G401.6 (cell line): Measurements from ENCODE around the gene RLF.

ENCODE experiments used
- FAIRE-seq: peaks from 2 replicates; lab custom pipeline; 2012; peaks lifted over from hg19 to GRCh38; lab: Jason Lieb, UNC

RLF gene

DNA sequence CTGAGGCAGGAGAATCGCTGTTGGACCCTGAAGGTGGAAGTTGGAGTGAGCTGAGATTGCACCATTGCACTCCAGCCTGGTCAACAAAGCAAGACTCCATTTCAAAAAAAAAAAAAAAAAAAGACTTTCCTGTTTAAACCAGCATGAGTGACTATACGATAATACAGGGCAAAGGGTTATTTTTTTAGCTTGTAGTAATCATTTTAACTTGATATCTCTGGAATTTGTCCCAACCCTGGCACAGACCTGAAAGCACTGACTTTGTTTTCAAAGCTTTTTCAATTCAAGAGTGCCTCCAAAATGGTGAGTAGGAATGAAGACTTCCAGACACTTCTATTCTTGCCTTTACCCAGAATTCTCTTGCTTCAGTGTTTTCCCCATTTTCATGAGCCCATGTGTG, 82.2 kb downstream of the RLF start:
- no peak for FAIRE-seq

DNA sequence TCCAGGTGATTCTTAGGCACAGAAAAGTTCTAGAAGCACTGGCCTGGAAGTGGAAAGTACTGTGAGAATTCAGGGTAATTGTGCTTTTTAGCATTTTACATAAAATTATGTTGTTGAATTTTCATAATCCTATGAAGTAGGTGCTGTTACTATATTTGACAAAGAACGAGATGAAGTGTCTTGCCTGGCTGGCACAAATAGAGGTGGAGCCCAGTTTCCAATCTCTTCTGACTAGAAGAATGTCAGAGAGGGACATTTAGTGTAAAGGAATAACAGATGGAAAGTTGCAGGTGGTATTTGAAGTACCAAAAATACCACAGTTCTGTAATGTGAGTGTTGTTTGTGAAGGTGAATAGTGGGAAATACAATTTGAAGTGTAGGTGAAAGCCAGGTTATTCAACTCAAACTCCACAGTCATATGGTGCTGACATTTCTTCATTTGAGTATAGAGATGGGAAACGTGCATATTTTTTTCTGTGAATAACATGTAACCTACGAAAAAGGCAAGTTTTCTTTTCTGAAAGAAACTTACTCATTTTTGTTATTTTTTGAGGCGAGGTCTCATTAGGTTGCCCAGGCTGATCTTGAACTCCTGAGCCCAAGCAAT, 83.1 kb downstream of the RLF start:
- no peak for FAIRE-seq

GRCh38 chr1:40245686-40246085, 84.5 kb downstream of the RLF start:
- FAIRE-seq = no peak

DNA sequence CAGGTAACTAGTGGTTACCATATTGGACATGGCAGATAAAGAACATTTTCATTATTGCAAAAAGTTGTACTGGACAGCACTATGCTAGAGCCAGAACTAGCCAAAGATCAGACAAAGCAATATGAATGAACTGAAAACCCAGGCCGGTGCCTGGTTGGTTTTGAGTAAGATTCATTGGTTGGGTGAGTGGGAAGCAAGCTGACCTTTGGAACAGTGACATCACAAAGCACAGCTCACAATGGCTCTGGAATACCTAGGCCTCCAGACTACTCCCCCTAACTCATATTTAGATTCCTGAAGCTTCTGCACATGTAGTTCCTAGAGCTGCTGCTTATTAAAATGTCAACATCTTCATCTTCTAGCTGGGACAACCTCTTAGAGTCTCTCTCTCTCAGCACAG, 86.5 kb downstream of the RLF start, which contains the start of gene TMCO2:
TSS of gene TMCO2 (plus strand) at position 283 of the 400 bp plus-strand sequence. CDS start at position 340, 57 bp downstream.
- no peak for FAIRE-seq

DNA sequence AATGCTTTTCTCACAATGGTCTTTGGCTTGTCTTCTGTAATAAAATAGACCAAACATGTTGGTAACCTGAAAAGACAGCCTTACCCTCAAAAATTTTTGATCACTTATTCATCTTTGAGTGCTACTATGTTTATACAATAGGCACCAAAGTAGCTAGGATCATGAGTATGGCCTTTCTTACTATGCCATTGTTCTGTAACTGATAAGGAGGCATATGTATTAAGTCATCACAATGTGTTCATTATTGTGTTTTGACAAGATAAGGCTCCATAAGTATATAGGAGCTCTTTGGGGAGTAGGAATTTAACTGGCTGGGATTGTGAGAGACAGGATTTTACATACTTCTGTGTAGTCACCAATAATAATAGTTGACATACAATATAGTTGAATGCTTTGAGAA, 87.2 kb downstream of the RLF start:
- no peak for FAIRE-seq

DNA sequence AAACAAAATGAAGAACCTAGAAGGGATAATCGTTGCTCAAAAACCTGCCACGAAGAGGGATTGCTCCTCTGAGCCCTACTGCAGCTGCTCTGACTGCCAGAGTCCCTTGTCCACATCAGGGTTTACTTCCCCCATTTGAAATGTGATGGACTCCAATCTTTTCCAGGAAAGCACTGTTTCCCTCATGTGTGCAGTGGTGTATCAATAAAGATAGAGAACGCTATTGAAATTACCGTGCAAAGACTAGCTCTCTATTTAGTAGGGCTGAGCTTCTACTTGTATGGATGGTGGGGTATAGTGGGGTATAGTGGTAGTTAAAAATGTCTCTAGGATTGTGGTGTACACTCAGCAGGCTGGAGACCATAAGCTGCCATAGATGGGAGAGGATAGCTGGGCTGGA, 90.3 kb downstream of the RLF start:
- FAIRE-seq = no peak

DNA sequence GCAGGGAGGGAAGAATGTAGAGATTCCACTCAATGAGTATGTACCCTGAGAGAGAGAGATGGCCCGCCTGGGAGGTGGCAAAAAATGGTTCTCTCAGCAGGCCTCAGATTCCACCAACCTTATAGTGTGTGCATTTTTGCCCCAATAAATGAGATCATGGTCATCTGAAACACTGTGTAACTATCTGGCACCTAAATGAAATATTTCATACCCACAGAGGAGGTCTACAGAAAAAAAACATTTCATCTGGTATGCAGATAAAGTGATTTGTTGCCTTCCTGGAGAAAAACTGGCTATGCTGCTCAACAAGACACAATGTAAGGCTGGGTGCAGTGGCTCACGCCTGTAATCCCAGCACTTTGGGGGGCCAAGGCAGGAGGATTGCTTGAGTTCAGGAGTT, 91.4 kb downstream of the RLF start:
- no peak for FAIRE-seq

DNA sequence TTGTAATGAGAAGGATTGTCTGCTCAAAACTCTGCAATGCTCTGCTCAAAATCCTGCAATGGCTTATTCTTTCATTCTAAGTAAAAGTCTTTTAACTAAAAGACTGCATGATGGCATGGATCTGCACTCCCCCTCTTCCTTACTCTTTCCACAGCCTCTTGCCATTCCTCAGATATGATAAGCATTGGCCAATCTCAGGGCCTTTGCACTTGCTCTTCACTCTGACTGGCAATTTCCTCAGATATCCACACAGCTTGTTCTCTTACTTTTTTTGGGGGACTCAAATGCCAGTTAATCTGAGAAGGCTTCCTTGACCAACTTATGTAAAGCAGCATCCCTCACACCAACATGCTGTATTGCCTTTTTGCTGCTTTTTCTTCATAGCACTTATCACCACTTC, 94.0 kb downstream of the RLF start:
- FAIRE-seq = no peak

DNA sequence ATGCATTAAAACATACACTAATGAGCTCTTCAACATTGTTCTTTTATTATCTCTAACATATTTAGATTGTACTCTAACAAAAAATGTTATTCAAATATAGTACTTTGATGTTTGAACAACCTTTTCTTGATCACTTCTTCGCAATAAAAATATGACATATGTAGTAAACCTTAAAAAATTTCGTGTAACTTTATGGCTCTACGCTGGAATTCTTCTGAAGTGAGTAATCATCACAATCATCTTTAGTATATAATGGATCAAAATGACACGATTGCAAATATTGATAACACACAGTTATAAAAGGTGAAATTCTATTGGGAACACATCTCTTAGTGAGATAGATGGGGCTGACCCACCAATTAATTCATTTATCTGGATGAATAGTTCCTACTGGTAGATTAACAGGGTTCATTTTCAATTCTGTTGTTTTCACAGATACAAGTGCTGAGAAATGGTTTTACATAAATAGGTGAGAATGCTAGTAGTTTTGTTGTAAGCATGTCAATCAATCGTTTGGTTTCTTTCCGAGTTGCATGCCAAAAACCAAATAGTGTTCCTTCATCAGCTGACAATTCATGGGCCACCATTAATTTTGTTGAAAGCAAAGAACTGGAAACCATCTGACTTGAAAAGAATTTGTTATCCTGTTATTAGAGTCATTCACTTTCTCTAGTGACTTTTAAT, 95.4 kb downstream of the RLF start:
- FAIRE-seq = no peak

GRCh38 chr1:40257313-40257687, 96.1 kb downstream of the RLF start:
- FAIRE-seq = no peak

DNA sequence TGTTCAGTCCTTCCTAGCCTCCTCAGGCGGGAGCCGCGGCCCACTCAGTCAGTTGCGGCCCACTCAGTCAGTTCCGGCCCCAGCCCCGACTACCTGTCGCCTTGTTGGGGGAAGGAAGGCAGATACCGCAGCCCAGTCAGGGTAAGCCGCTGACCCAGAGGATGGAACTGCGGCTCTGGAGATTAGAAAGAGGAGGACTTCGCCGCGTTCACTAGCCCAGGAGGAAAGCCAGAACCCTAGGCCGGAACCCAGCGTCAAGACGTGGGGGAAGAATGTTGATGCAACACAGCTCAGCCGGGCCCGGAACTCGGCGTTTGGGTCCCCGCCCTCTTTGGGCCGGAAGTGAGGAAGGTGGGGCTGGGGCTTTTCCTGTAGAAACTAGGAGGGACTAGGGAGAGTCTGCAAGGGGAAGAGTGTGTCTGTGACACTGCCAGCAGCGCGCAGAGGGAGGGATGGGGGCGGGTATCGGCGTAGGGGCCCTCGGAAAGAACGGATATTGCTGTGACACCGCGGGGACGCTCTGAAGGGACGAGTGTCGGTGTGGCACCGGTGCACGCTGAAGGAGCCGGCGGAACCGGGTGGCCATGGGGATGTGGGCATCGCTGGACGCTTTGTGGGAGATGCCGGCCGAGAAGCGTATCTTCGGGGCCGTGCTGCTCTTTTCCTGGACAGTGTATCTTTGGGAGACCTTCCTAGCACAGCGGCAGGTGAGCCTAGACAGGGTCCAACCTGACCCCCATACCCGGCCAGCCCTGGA, 96.7 kb downstream of the RLF start, which contains the start of gene ZMPSTE24:
TSS of gene ZMPSTE24 (plus strand) at position 549 of the 757 bp plus-strand sequence. CDS start at position 585, 36 bp downstream.
- peak; percentile 95 for FAIRE-seq

DNA sequence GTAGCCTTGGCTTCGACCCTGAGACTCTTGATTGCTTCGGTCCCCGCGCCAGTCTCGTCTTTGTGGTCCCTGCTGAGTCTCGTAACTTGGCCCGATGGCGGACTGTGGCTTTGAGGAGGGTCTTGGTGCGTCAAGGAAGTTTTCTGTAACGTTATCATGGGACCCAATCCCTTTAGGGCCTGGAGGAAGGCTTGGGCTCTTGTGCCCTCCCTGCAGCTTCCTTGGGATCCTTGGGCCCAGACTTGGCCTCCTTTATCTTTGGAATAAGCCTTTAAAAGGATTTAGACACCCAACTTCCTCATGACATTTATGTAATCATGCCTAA, 97.2 kb downstream of the RLF start:
- no peak for FAIRE-seq

- no peak for FAIRE-seq
These were observed 103.2 kb downstream of the RLF start for GRCh38 chr1:40264354-40264781.

DNA sequence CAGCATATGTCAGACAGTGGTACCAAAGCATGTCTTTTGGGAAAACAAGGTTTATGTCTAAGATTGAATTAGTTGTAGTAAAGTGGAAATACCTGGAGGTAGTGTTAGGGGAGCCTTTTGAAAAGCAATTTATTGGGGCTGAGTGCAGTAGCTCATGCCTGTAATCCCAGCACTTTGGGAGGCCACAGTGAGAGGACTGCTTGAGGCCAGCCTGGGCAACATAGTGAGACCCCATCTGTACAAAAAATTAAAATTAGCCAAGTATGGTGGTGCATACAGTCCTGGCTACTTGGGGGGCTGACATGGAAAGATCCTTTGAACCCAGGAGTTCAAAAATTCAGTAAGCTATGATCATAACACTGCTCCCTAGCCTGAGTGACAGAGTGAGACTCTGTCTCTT, 104.1 kb downstream of the RLF start:
- FAIRE-seq = no peak

- peak; percentile 51 for FAIRE-seq
These were observed 104.7 kb downstream of the RLF start for GRCh38 chr1:40265919-40266318.

- peak; percentile 53 for FAIRE-seq
These were observed 105.8 kb downstream of the RLF start for GRCh38 chr1:40266786-40267535.

DNA sequence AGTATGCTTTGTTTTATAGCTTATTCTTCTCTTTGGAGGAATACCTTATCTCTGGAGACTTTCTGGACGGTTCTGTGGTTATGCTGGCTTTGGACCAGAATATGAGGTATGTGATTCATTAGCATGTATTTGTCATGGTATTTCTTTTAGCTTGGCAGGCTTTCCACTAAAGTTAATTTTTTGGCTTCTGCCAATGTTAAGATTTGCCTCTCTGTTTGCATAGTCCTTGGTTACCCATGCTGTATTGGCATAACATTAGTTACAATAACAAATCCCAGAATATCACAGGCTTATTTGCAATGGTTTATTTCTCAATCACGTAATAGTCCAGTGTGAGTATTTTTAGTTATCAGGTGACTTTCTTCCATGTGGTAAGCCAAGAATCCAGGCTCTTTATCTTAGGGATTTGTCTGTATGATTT, 106.6 kb downstream of the RLF start:
- FAIRE-seq = no peak

- FAIRE-seq = no peak
These were observed 107.0 kb downstream of the RLF start for GRCh38 chr1:40268211-40268610.

GRCh38 chr1:40270152-40270834, 109.1 kb downstream of the RLF start:
- FAIRE-seq = no peak

- no peak for FAIRE-seq
These were observed 111.5 kb downstream of the RLF start for GRCh38 chr1:40272653-40273213.

DNA sequence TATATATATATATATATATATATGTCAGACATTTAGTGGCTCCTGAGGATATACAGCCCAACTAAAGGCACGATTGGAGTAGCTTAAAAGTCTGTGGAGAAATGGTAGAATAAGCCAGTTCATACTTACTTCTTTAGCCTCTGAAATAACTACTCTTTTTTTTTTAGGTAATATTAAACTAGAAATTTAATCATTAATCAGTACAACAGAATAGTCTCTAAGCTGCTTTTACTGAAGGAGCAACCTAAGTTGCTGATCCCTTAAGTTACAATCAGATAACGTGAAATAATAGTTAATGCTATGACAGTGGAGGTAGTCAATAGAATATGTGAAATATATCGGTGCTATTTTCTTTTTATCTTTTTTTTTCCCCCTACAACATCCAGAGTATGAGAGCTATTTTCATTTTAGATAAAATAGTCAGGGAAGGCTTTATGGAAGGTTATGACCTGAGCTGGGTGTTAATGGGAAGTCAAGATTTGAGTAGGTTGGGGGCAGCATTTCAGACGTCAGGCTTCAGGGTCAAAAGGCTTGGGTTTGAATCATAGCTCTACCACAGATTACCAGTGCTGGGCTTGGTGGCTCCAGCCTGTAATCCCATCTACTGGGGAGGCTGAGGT, 112.5 kb downstream of the RLF start:
- FAIRE-seq = no peak
